Cerebellar nuclear complex (tissue), 1 donor: ENCODE results near the gene ATP13A1.
"Not testable (repeated sequence)": the region's sequence is repeated elsewhere in the genome, so short reads cannot be mapped to it uniquely, and the experiment has no call there.

Source experiments
- DNase-seq, 2 experiments: peaks; one replicate each; lab custom pipeline; 2025; lab: John Stamatoyannopoulos, UW

The ATP13A1 gene

GRCh38 chr19:19619181-19619848 lies 44.2 kb downstream of the ATP13A1 start:
- no peak for DNase-seq

- DNase-seq, result no peak
Observed at GRCh38 chr19:19618219-19619051, 45.0 kb downstream of the ATP13A1 start, which contains the start of gene PBX4. PBX4 (minus strand) TSS chr19:19618687; CDS start chr19:19618629, 58 bp downstream.

GRCh38 chr19:19615086-19615485 lies 48.4 kb downstream of the ATP13A1 start:
- DNase-seq, result no peak

GRCh38 chr19:19613506-19613905 lies 50.0 kb downstream of the ATP13A1 start:
- DNase-seq, result no peak

- DNase-seq, result no peak
Observed at GRCh38 chr19:19610376-19611202, 52.9 kb downstream of the ATP13A1 start.

GRCh38 chr19:19606686-19607085 lies 56.8 kb downstream of the ATP13A1 start:
- not testable (repeated sequence) for DNase-seq

- DNase-seq, result no peak
Observed at GRCh38 chr19:19606021-19606420, 57.5 kb downstream of the ATP13A1 start.

- DNase-seq, result no peak
Observed at GRCh38 chr19:19602713-19603324, 60.7 kb downstream of the ATP13A1 start.

- DNase-seq, result no peak
Observed at GRCh38 chr19:19602136-19602712, 61.3 kb downstream of the ATP13A1 start.

- no peak for DNase-seq
Observed at GRCh38 chr19:19600793-19601330, 62.6 kb downstream of the ATP13A1 start.

- not testable (repeated sequence) for DNase-seq
Observed at GRCh38 chr19:19598728-19599451, 64.6 kb downstream of the ATP13A1 start.

GRCh38 chr19:19597809-19598306 lies 65.6 kb downstream of the ATP13A1 start:
- DNase-seq, result no peak
